ENCODE measurements around the gene RAB38.

The RAB38 gene

GRCh38 chr11:88064097-88064705 lies 111.0 kb downstream of the RAB38 start (continued):
- no peak for TF ChIP-seq ZNF2 (tag by site-specific recombination; IDR thresholded peaks at IDR 0.05)
- no peak for TF ChIP-seq ZNF19 (tag by site-specific recombination; IDR thresholded peaks at IDR 0.05; ENCODE audit: low read depth)
- no peak for TF ChIP-seq BCL11A (tag by site-specific recombination; IDR thresholded peaks at IDR 0.05; ENCODE audit: low read depth)

Data from HEK293 (cell line).